ENCODE data around the gene PDX1.

Gene PDX1

GRCh38 chr13:27919934-27920676 lies at the start of gene PDX1:
Gene PDX1 (plus strand): TSS chr13:27920000. CDS start chr13:27920139, 139 bp downstream.
- no peak within 1 kb of the TSS for H3K4me3 ChIP-seq (ENCODE audit: low read depth, low read length)
- no peak for DNase-seq (ENCODE audit: low read depth)
- TF ChIP-seq, protein P1, sequence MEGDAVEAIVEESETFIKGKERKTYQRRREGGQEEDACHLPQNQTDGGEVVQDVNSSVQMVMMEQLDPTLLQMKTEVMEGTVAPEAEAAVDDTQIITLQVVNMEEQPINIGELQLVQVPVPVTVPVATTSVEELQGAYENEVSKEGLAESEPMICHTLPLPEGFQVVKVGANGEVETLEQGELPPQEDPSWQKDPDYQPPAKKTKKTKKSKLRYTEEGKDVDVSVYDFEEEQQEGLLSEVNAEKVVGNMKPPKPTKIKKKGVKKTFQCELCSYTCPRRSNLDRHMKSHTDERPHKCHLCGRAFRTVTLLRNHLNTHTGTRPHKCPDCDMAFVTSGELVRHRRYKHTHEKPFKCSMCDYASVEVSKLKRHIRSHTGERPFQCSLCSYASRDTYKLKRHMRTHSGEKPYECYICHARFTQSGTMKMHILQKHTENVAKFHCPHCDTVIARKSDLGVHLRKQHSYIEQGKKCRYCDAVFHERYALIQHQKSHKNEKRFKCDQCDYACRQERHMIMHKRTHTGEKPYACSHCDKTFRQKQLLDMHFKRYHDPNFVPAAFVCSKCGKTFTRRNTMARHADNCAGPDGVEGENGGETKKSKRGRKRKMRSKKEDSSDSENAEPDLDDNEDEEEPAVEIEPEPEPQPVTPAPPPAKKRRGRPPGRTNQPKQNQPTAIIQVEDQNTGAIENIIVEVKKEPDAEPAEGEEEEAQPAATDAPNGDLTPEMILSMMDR (IDR thresholded peaks at IDR 0.05; ENCODE audit: low read depth, low read length, missing control alignments): no peak

DNA sequence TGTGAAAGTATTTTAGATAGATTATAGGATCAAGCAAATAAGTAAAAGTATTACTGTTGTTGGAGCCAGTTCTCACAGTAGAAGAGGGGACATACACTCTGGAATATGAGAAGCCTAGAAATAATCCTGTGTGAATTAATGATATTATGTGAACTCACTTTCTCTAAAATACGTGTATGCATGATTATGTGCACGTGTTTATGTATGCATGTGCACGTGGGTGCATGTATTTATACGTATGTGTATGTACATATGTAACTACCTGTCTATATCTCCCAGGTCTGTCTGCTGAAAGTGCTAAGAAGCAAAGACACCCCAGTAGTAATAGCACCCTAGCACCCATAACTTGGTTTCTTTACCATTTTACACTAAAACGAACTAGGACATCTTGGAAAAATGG lies 41.5 kb upstream of the PDX1 start:
- no peak for DNase-seq (ENCODE audit: low read depth)
- no peak overlapping the region for H3K4me3 ChIP-seq (ENCODE audit: low read depth, low read length)
- TF ChIP-seq, protein P1 (IDR thresholded peaks at IDR 0.05; ENCODE audit: low read depth, low read length, missing control alignments): no peak

DNA sequence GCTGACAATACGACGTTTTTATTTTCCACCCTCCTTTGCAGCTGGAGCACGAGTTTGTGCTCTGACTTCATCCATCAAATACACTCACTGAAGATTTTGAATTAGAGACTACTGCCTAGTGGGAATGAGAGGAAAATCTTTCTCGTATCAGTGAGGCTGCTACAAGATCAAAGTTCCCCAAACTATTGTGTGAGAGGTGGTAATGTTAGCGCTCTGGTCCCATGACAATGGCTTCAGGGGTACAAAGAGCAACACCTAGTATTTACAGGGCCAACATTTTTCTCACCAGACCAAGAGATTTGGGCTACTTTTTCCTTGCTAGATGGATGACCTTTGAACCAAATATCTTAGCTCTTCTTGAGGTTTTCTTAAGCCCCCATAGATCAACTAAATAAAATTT lies 30.3 kb upstream of the PDX1 start:
- no peak overlapping the region for H3K4me3 ChIP-seq (ENCODE audit: low read depth, low read length)
- TF ChIP-seq, protein P1 (IDR thresholded peaks at IDR 0.05; ENCODE audit: low read depth, low read length, missing control alignments): no peak
- no peak for DNase-seq (ENCODE audit: low read depth)

DNA sequence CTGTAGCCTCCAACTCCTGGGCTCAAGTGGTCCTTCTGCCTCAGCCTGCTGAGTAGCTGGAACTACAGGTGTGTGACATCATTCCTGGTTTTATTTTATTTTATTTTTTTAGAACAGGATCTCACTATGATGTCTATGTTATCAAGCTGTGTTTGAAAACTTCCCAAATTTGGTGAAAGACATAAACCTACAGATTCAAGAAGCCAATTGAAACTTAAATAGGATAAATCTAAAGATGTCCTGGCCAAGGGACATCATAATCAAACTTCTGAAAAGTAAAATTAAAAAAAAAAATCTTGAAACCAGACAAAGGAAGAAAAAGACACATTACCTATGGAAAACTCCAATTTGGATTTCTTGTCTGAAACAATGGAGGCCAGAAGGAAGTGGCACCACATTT lies 23.1 kb upstream of the PDX1 start:
- H3K4me3 ChIP-seq (ENCODE audit: low read depth, low read length): no peak overlapping the region
- TF ChIP-seq, protein P1 (IDR thresholded peaks at IDR 0.05; ENCODE audit: low read depth, low read length, missing control alignments): no peak
- DNase-seq (ENCODE audit: low read depth): no peak

DNA sequence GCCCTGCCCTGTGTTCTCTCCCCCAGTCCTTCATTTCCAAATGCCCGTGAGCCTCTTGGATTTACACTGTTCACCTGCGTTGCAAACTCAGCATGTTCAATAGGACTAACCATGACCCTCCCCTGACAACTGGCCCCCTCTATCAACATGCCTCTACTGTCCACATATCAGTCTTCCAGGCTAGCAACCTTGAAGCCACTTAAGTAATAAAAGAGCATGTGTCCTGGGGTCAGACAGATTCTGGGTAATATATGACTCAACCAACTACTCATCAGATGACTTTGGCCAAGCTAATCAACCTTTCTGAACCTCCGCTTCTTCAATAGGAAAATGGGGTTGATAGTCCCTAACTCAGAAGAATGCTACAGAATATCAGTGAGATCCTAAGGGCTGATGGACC lies 15.1 kb upstream of the PDX1 start:
- TF ChIP-seq, protein P1 (IDR thresholded peaks at IDR 0.05; ENCODE audit: low read depth, low read length, missing control alignments): no peak
- DNase-seq (ENCODE audit: low read depth): no peak
- no peak overlapping the region for H3K4me3 ChIP-seq (ENCODE audit: low read depth, low read length)

GRCh38 chr13:27905650-27906049 lies 14.2 kb upstream of the PDX1 start:
- no peak overlapping the region for H3K4me3 ChIP-seq (ENCODE audit: low read depth, low read length)
- TF ChIP-seq, protein P1 (IDR thresholded peaks at IDR 0.05; ENCODE audit: low read depth, low read length, missing control alignments): no peak
- DNase-seq (ENCODE audit: low read depth): no peak
